Measurements from ENCODE around the gene PPBP. TPM values are rescaled to one million over a fixed set of nuclear protein-coding genes. Genes with fewer than 3 reads are reported as not detected.

Gene PPBP
- total RNA-seq: 0.32 and 0.33 TPM in 2 replicates

DNA sequence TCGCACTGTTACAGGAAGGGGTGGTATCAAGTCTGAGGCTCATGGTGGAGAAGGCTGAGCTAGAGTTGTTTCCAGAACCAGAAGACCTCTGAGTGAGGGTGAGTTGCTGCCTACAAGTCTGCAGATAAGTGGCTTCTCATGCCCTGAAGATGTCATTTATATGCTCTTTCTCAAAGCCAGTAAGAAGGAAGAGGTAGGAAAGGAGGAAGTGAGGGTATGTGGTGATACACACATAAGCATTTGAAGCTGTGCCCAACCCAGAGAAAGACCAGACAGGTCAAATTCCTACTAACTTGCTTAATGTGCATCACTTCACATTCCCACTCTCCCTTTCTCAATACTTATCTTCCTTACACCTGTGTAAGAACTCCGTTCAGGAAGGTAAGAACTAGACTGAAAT, at the start of gene PPBP:
Gene PPBP, minus strand, starts transcription at position 130 of the 400 bp plus-strand sequence. Its CDS starts 87 bp downstream, at position 43.
- peaks cover 2% of the 10 kb centered on the region for H3K27me3 Mint-ChIP-seq
- CTCF ChIA-PET: no interaction called here
- no peaks in the 10 kb centered on the region for H3K36me3 Mint-ChIP-seq (ENCODE audit: low read depth)

DNA sequence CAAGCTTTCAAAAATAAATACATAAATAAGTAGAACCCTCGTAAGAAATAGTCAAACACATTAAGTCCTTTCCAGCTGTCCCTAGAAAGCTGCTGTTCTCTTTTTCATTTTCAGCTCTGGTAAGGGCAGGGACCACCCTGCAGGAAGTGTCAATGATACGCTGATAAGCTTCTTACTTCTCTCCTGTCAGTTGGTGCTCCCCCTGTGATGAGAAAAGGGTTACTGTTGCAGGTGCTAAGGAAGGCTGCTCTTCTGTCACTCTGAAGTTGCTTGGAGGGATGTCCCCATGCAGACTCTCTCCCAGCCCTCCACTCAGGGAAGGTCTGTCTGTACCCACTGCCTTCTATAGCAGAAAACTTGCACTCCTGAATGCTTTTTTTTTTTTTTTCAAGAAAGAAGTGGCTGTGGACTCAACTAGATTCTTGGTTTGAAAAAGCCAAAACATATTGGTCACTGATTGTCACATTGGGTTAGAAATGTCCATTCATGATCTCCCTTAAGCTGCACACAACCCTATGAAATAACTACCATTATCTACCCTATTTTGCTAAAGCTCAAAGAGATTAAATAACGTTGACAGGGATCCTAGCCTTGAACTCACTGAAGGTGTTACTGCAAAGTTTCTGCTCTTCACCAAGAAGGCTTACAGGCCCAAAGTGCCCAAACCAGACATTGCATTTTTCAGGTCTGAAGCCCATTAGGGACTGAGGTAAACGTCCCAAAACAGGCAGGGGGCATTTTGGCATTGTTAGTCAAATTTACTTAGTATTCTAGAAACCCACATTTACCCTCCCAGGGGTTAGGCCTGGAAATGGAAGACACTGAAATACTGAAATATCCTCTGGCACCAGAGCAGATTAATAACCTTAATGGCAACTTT, 49.3 kb upstream of the PPBP start:
- Mint-ChIP-seq H3K4me3 (peak overlapping the region; percentile 75), H3K27me3 (peaks cover 46% of the 10 kb centered on the region), H3K36me3 (ENCODE audit: low read depth) (no peaks in the 10 kb centered on the region), H3K9me3 (no peaks in the 10 kb centered on the region), H3K4me1 (peaks cover 17% of the 10 kb centered on the region), H3K27ac (no peak overlapping the region)
- ATAC-seq (ENCODE audit: low read depth) (no peak), DNase-seq (no peak)
- CTCF ChIA-PET: no interaction called here
- TF ChIP-seq, protein P1, sequence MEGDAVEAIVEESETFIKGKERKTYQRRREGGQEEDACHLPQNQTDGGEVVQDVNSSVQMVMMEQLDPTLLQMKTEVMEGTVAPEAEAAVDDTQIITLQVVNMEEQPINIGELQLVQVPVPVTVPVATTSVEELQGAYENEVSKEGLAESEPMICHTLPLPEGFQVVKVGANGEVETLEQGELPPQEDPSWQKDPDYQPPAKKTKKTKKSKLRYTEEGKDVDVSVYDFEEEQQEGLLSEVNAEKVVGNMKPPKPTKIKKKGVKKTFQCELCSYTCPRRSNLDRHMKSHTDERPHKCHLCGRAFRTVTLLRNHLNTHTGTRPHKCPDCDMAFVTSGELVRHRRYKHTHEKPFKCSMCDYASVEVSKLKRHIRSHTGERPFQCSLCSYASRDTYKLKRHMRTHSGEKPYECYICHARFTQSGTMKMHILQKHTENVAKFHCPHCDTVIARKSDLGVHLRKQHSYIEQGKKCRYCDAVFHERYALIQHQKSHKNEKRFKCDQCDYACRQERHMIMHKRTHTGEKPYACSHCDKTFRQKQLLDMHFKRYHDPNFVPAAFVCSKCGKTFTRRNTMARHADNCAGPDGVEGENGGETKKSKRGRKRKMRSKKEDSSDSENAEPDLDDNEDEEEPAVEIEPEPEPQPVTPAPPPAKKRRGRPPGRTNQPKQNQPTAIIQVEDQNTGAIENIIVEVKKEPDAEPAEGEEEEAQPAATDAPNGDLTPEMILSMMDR (IDR thresholded peaks at IDR 0.05): no peak
- intact Hi-C loops (cut with micrococcal nuclease): no loop called here
- POLR2A ChIA-PET: no interaction called here

More for the DNA sequence above, at the start of gene PPBP:
- ATAC-seq (ENCODE audit: low read depth): no peak
- Mint-ChIP-seq H3K27ac (no peak within 1 kb of the TSS), H3K4me3 (no peak within 1 kb of the TSS), H3K4me1 (no peaks in the 10 kb centered on the region), H3K9me3 (no peaks in the 10 kb centered on the region)
- intact Hi-C loops (cut with micrococcal nuclease): no loop called here
- TF ChIP-seq, protein P1 (IDR thresholded peaks at IDR 0.05): no peak
- no peak for DNase-seq
- POLR2A ChIA-PET: no interaction called here

DNA sequence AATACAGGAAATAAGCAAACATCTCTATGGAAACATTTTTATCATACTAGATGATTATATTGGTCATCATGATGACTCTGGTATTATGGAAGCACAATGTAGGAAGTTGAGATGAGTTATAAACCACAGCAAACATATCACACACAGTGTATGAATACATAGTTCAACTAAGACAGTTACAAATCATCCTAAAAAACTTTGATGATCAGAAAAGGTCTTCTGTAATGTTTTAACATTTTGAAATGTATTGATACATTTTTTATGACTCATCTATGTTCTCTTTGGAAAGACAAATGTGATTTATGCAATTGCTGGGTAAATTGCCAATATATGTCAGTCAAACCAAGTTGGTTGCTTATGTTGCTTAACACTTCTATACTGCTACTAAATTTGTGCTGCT, 45.7 kb upstream of the PPBP start:
- ChIA-PET CTCF (no interaction called here), POLR2A (no interaction called here)
- intact Hi-C loops (cut with micrococcal nuclease): no loop called here
- Mint-ChIP-seq H3K27me3 (peaks cover 28% of the 10 kb centered on the region), H3K4me1 (peaks cover 9% of the 10 kb centered on the region), H3K9me3 (peaks cover 1% of the 10 kb centered on the region), H3K36me3 (ENCODE audit: low read depth) (no peaks in the 10 kb centered on the region), H3K4me3 (no peak overlapping the region), H3K27ac (no peak overlapping the region)
- DNase-seq (no peak), ATAC-seq (ENCODE audit: low read depth) (no peak)
- TF ChIP-seq, protein P1 (IDR thresholded peaks at IDR 0.05): no peak

- peaks cover 4% of the 10 kb centered on the region for H3K9me3 Mint-ChIP-seq
- DNase-seq (no peak), ATAC-seq (ENCODE audit: low read depth) (no peak)
- H3K27me3 Mint-ChIP-seq: peaks cover 18% of the 10 kb centered on the region
- H3K4me3 Mint-ChIP-seq: no peak overlapping the region
- intact Hi-C loops (cut with micrococcal nuclease): no loop called here
- H3K4me1 Mint-ChIP-seq: no peaks in the 10 kb centered on the region
- ChIA-PET POLR2A (no interaction called here), CTCF (no interaction called here)
- TF ChIP-seq, protein P1 (IDR thresholded peaks at IDR 0.05): no peak
- H3K36me3 Mint-ChIP-seq (ENCODE audit: low read depth): no peaks in the 10 kb centered on the region
- no peak overlapping the region for H3K27ac Mint-ChIP-seq
Observed at GRCh38 chr4:74032064-74032463, 44.1 kb upstream of the PPBP start.

DNA sequence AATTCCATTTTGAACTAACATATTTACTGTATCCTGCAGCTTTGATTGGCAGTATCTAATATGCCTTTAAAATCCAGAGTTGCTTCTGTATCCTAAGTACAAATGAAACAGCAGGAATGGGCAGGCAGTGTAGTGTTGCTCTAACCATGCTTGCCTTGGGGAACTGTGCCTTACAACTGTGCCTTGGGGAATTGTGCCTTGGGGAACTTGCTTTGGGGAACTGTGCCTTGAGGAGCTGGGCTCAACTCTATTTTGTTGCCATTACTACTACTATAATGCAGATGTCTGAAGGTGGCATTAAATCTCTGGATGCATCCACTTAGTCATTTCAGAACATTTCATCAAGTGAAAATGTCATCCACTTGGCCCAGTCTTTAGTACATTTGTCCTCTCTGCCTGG, 43.6 kb upstream of the PPBP start:
- ChIA-PET POLR2A (no interaction called here), CTCF (no interaction called here)
- H3K27me3 Mint-ChIP-seq: peaks cover 17% of the 10 kb centered on the region
- TF ChIP-seq, protein P1 (IDR thresholded peaks at IDR 0.05): no peak
- ATAC-seq (ENCODE audit: low read depth) (no peak), DNase-seq (no peak)
- no peaks in the 10 kb centered on the region for H3K4me1 Mint-ChIP-seq
- H3K4me3 Mint-ChIP-seq: no peak overlapping the region
- intact Hi-C loops (cut with micrococcal nuclease): no loop called here
- H3K9me3 Mint-ChIP-seq: peaks cover 4% of the 10 kb centered on the region
- H3K36me3 Mint-ChIP-seq (ENCODE audit: low read depth): no peaks in the 10 kb centered on the region
- no peak overlapping the region for H3K27ac Mint-ChIP-seq
